ENCODE measurements around the gene BICRA. TPM values are rescaled to one million over a fixed set of nuclear protein-coding genes. Genes with fewer than 3 reads are reported as not detected.
A peak's percentile ranks its signal among the peaks of the same experiment; 100 is the strongest.

The BICRA gene
- total and polyA plus RNA-seq, 2 of the 8 experiments (the other 6 are each of a cell fraction or from before 2014, with no cell fraction given) = 1.5 to 29.2 TPM

GRCh38 chr19:47730521-47730889, 121.6 kb downstream of the BICRA start:
- TF ChIP-seq, protein P1, sequence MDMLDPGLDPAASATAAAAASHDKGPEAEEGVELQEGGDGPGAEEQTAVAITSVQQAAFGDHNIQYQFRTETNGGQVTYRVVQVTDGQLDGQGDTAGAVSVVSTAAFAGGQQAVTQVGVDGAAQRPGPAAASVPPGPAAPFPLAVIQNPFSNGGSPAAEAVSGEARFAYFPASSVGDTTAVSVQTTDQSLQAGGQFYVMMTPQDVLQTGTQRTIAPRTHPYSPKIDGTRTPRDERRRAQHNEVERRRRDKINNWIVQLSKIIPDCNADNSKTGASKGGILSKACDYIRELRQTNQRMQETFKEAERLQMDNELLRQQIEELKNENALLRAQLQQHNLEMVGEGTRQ (IDR thresholded peaks at IDR 0.05; ENCODE audit: low read length) = no peak
- TF ChIP-seq HDAC2 (IDR thresholded peaks at IDR 0.05; ENCODE audit: borderline replicate concordance in 1 of 2, low read depth in 2 of 2, low read length in 2 of 2) = 0 out of 4 replicates have a peak, but pooled peaks of 1 of the 2 experiments have one; percentile 7
- no peak for TF ChIP-seq TAF7 (optimal IDR thresholded peaks at IDR 0.05; ENCODE audit: borderline replicate concordance, low read depth, low read length)
- TF ChIP-seq TEAD4 (IDR thresholded peaks at IDR 0.05; ENCODE audit: low read depth, low read length) = no peak
- no peak overlapping the region for H2BK12ac ChIP-seq (ENCODE audit: low read depth, low read length)

More at GRCh38 chr19:47730521-47730889, 121.6 kb downstream of the BICRA start:
- H3K14ac ChIP-seq (ENCODE audit: insufficient read length) = no peak overlapping the region
- H4K20me1 ChIP-seq (replicated peaks in 1 of 2; ENCODE audit: control insufficient read depth in 1 of 2, insufficient read depth in 2 of 2, low read length in 2 of 2) = no peaks in the 10 kb centered on the region
- H4K91ac ChIP-seq (replicated peaks; ENCODE audit: insufficient read length, low read length) = peak overlapping the region; percentile 70
- POLR2A ChIA-PET (ENCODE audit: partially characterized antibody) = interaction anchor here (1.0 to 2.1 kb wide), 6 partner anchors 11 to 215 kb away, joined by 3 to 5 read pairs (median 4); partner anchors contain the start of gene EHD2
- CTCF ChIA-PET (ENCODE audit: partially characterized antibody) = interaction anchor here (15.9 kb wide), 1 partner anchor 15 kb away, joined by 143 read pairs; the partner anchor contains the start of gene EHD2
- H3K9me3 ChIP-seq (ENCODE audit: insufficient read depth in 2 of 2, low read depth in 1 of 2, low read length in 1 of 2) = no peaks in the 10 kb centered on the region
- 89% methylated on average over 8 of the region's 8 CpGs; no CpG with 5 or more reads in 1 of the 2 experiments for WGBS, 2 experiments (ENCODE audit: extremely low coverage in 1 of 2, insufficient coverage in 1 of 2, insufficient read length in 1 of 2, insufficient replicate concordance in 2 of 2, low coverage in 1 of 2, low lambda C conversion rate in 2 of 2, missing lambda C conversion rate in 1 of 2)
- peak overlapping the region in 1 of 2 experiments; percentile 74; a peak in 1 of 4 replicates for H3K4me2 ChIP-seq (ENCODE audit: insufficient read depth in 1 of 2, low read depth in 2 of 2, low read length in 2 of 2)
- no peaks in the 10 kb centered on the region for H3K79me2 ChIP-seq (ENCODE audit: control insufficient read depth in 1 of 2, insufficient read depth in 2 of 2, low read length in 2 of 2)
- H2AK5ac ChIP-seq (ENCODE audit: low read depth, low read length) = no peak overlapping the region
- H2BK20ac ChIP-seq (ENCODE audit: low read length) = no peak overlapping the region
- H3K27me3 ChIP-seq (replicated peaks in 1 of 4; ENCODE audit: control insufficient read depth in 3 of 4, extremely low read depth in 1 of 4, insufficient read depth in 3 of 4, low read length in 3 of 4) = no peaks in the 10 kb centered on the region
- H3K18ac ChIP-seq (ENCODE audit: extremely low read depth, low read length) = no peak overlapping the region
- H3K4ac ChIP-seq (replicated peaks; ENCODE audit: insufficient read length, low read depth, low read length) = no peak overlapping the region
- H3K27ac ChIP-seq (ENCODE audit: low read depth, low read length) = no peak overlapping the region; the same call in 1 of the 2 replicates
- peak overlapping the region in 2 of 4 experiments; percentile 73; a peak in 3 of 8 replicates for H3K4me3 ChIP-seq (ENCODE audit: extremely low read depth in 1 of 4, insufficient read depth in 2 of 4, low read depth in 3 of 4, low read length in 4 of 4)
- H2AFZ ChIP-seq (ENCODE audit: low read length) = no peak overlapping the region
- no peak overlapping the region for H3K9ac ChIP-seq (replicated peaks in 1 of 4; ENCODE audit: extremely low read depth in 1 of 4, low read depth in 3 of 4, low read length in 3 of 4)
- peak overlapping the region; percentile 66; the same call in 1 of the 2 replicates for H4K8ac ChIP-seq (ENCODE audit: extremely low read depth, insufficient read depth, low read length)
- no peak overlapping the region for H3K23ac ChIP-seq (ENCODE audit: insufficient read length)
- H3K56ac ChIP-seq (replicated peaks; ENCODE audit: insufficient read length, low read depth, low read length) = no peak overlapping the region
- H3K4me1 ChIP-seq (replicated peaks in 1 of 4; ENCODE audit: control insufficient read depth in 3 of 4, insufficient read depth in 4 of 4, low read length in 3 of 4) = peaks cover 0 to 9% (median 5%) of the 10 kb centered on the region in 4 experiments; a peak in 2 of 7 replicates
- H4K5ac ChIP-seq (ENCODE audit: insufficient read length, low read depth, low read length) = no peak overlapping the region
- H2BK5ac ChIP-seq (ENCODE audit: low read depth, low read length) = peak overlapping the region; percentile 18; the same call in 1 of the 2 replicates
- H3K36me3 ChIP-seq (ENCODE audit: control insufficient read depth in 2 of 4, insufficient read depth in 4 of 4, low read length in 3 of 4) = no peaks in the 10 kb centered on the region
- DNase-seq (ENCODE audit: low read depth in 1 of 2, low spot score in 2 of 2) (no peak), FAIRE-seq (no peak)
- 0 out of 2 replicates have a peak overlapping the region, but pooled peaks have one; percentile 13 for H2BK15ac ChIP-seq (ENCODE audit: low read length)
- no peak overlapping the region for H2BK120ac ChIP-seq (replicated peaks; ENCODE audit: low read depth, low read length)
- peaks cover 5% of the 10 kb centered on the region; the same call in 1 of the 2 replicates for H3K23me2 ChIP-seq (ENCODE audit: low read depth, low read length)
- H3K79me1 ChIP-seq (ENCODE audit: low read depth, low read length) = no peaks in the 10 kb centered on the region; the same call in 1 of the 2 replicates

Data from H1 (cell line).